WTC11 (cell line): ENCODE results near the gene RGS12. TPM values are rescaled to one million over a fixed set of nuclear protein-coding genes. Genes with fewer than 3 reads are reported as not detected.

Experiments
- ATAC-seq: fragments of 200-7000 bp; cut with Tn5 transposase; 2 replicates; pipeline ENCODE4 v1.10.0; 2021; ENCODE audit warnings: mild to moderate bottlenecking, moderate library complexity
- CTCF ChIA-PET: fragments of 300-600 bp; sonication (Branson Sonifier 250); formaldehyde crosslinking; loops from one replicate; lab custom pipeline; 2021; ENCODE audit warnings: antibody characterized with exemption; lab: Charles Lee
- POLR2A ChIA-PET: fragments of 350-600 bp; sonication (Branson Sonifier 250); formaldehyde crosslinking; loops from one replicate; lab custom pipeline; 2021; ENCODE audit warnings: antibody characterized with exemption; lab: Charles Lee
- DNase-seq: peaks from one replicate; pipeline ENCODE4 v3.0.0; 2021; ENCODE audit warnings: low spot score
- H3K27ac Mint-ChIP-seq: 2 replicates; pipeline ENCODE4 v1.8.0; 2021; ENCODE audit warnings: mixed read lengths
- H3K27me3 Mint-ChIP-seq: 2 replicates; pipeline ENCODE4 v1.8.0; 2021; ENCODE audit warnings: low read depth, mild to moderate bottlenecking, moderate library complexity, mixed read lengths
- H3K36me3 Mint-ChIP-seq: 2 replicates; pipeline ENCODE4 v1.8.0; 2021; ENCODE audit warnings: mixed read lengths
- H3K4me1 Mint-ChIP-seq: 2 replicates; pipeline ENCODE4 v1.8.0; 2022; ENCODE audit warnings: mixed read lengths
- H3K4me3 Mint-ChIP-seq: 2 replicates; pipeline ENCODE4 v1.8.0; 2021; ENCODE audit warnings: mild to moderate bottlenecking, moderate library complexity, mixed read lengths
- H3K9me3 Mint-ChIP-seq: 2 replicates; pipeline ENCODE4 v1.8.0; 2021; ENCODE audit warnings: mixed read lengths
- ATF2 ChIP-seq: sonication (generic); formaldehyde crosslinking; IDR thresholded peaks from 2 replicates; pipeline ENCODE4 v1.8.1; 2022; ENCODE audit warnings: low read depth, missing genetic modification reagents, borderline replicate concordance
- E2F4 ChIP-seq: sonication (generic); formaldehyde crosslinking; IDR thresholded peaks from 2 replicates; pipeline ENCODE4 v1.8.1; 2022; ENCODE audit warnings: low read depth, mild to moderate bottlenecking, moderate library complexity, missing genetic modification reagents, borderline replicate concordance
- ESRRA ChIP-seq: sonication (generic); formaldehyde crosslinking; IDR thresholded peaks from 2 replicates; pipeline ENCODE4 v1.8.1; 2022; ENCODE audit warnings: mild to moderate bottlenecking, missing genetic modification reagents, borderline replicate concordance
- FOXP1 ChIP-seq: sonication (generic); formaldehyde crosslinking; IDR thresholded peaks from 2 replicates; pipeline ENCODE4 v1.8.0; 2022; ENCODE audit warnings: missing genetic modification reagents, mild to moderate bottlenecking, moderate library complexity, borderline replicate concordance
- GTF2I ChIP-seq: fragments of 250-450 bp; sonication (Bioruptor Pico); conservative IDR thresholded peaks from 2 replicates; pipeline ENCODE4 v1.4.0; 2021; ENCODE audit warnings: mild to moderate bottlenecking
- IRF1 ChIP-seq: sonication (generic); formaldehyde crosslinking; IDR thresholded peaks from 2 replicates; pipeline ENCODE4 v1.8.0; 2023; ENCODE audit warnings: missing genetic modification reagents
- IRF2 ChIP-seq: sonication (generic); formaldehyde crosslinking; IDR thresholded peaks from 2 replicates; pipeline ENCODE4 v1.8.0; 2022; ENCODE audit warnings: low read depth, missing genetic modification reagents, borderline replicate concordance
- JAZF1 ChIP-seq: fragments of 250-450 bp; sonication (Bioruptor Pico); IDR thresholded peaks from 2 replicates; pipeline ENCODE4 v1.9.0; 2021; ENCODE audit warnings: moderate library complexity, mild to moderate bottlenecking, inconsistent platforms
- JUN ChIP-seq: sonication (generic); formaldehyde crosslinking; IDR thresholded peaks from 2 replicates; pipeline ENCODE4 v1.8.0; 2023; ENCODE audit warnings: mild to moderate bottlenecking, missing genetic modification reagents
- MYBL2 ChIP-seq: sonication (generic); formaldehyde crosslinking; IDR thresholded peaks from 2 replicates; pipeline ENCODE4 v1.8.1; 2023; ENCODE audit warnings: mild to moderate bottlenecking, moderate library complexity, missing genetic modification reagents
- NR1H2 ChIP-seq: sonication (generic); formaldehyde crosslinking; IDR thresholded peaks from 2 replicates; pipeline ENCODE4 v1.9.0; 2021; ENCODE audit warnings: mild to moderate bottlenecking, moderate library complexity, missing genetic modification reagents
- NR2C2 ChIP-seq: sonication (generic); formaldehyde crosslinking; IDR thresholded peaks from 2 replicates; pipeline ENCODE4 v1.8.0; 2022; ENCODE audit warnings: mild to moderate bottlenecking, missing genetic modification reagents
- OVOL2 ChIP-seq: fragments of 250-450 bp; sonication (Bioruptor Pico); IDR thresholded peaks from 2 replicates; pipeline ENCODE4 v1.9.0; 2021; ENCODE audit warnings: mild to moderate bottlenecking, borderline replicate concordance
- SMAD3 ChIP-seq: sonication (generic); formaldehyde crosslinking; IDR thresholded peaks from 2 replicates; pipeline ENCODE4 v1.8.0; 2022; ENCODE audit warnings: missing genetic modification reagents, mild to moderate bottlenecking, borderline replicate concordance
- SOX15 ChIP-seq: fragments of 250-450 bp; sonication (Bioruptor Pico); IDR thresholded peaks from 2 replicates; pipeline ENCODE4 v1.9.0; 2021; ENCODE audit warnings: mild to moderate bottlenecking
- ZBTB21 ChIP-seq: sonication (generic); formaldehyde crosslinking; IDR thresholded peaks from 2 replicates; pipeline ENCODE4 v1.8.1; 2023; ENCODE audit warnings: mild to moderate bottlenecking, missing genetic modification reagents, borderline replicate concordance
- ZBTB43 ChIP-seq: sonication (generic); formaldehyde crosslinking; IDR thresholded peaks from 2 replicates; pipeline ENCODE4 v1.8.1; 2023; ENCODE audit warnings: mild to moderate bottlenecking, missing genetic modification reagents
- ZNF219 ChIP-seq: sonication (generic); formaldehyde crosslinking; IDR thresholded peaks from 2 replicates; pipeline ENCODE4 v1.8.0; 2023; ENCODE audit warnings: missing genetic modification reagents, mild to moderate bottlenecking, borderline replicate concordance
- ZNF425 ChIP-seq: fragments of 250-450 bp; sonication (Bioruptor Pico); conservative IDR thresholded peaks from 2 replicates; pipeline ENCODE4 v1.9.0; 2021; ENCODE audit warnings: mild to moderate bottlenecking
- ZNF671 ChIP-seq: fragments of 250-450 bp; sonication (Bioruptor Pico); IDR thresholded peaks from 2 replicates; pipeline ENCODE4 v1.8.0; 2021; ENCODE audit warnings: mild to moderate bottlenecking
- total RNA-seq: library from RNA; stranded (reverse); gene quantifications from 3 replicates; pipeline ENCODE4 v1.2.3, GENCODE V29; 2021

Gene RGS12
- total RNA-seq, 1 experiment from 2014 or later, result 21.0 TPM

GRCh38 chr4:3287271-3287971 lies 5.4 kb upstream of the RGS12 start:
- Mint-ChIP-seq H3K27me3 (peaks cover 21% of the 10 kb centered on the region), H3K36me3 (peaks cover 4% of the 10 kb centered on the region; the same call in 1 of the 2 replicates), H3K9me3 (peaks cover 5% of the 10 kb centered on the region; the same call in 1 of the 2 replicates), H3K27ac (no peak overlapping the region), H3K4me3 (no peak overlapping the region), H3K4me1 (peaks cover 6% of the 10 kb centered on the region)
- POLR2A ChIA-PET, result no interaction called here
- ATAC-seq (no peak), DNase-seq (peak; percentile 9)
- no peak for TF ChIP-seq ATF2
- TF ChIP-seq FOXP1 (CRISPR knock-in tag), result no peak
- TF ChIP-seq ESRRA (CRISPR knock-in tag), result no peak
- TF ChIP-seq GTF2I (CRISPR knock-in tag), result no peak
- no peak for TF ChIP-seq E2F4 (CRISPR knock-in tag)
- no peak for TF ChIP-seq NR2C2 (CRISPR knock-in tag)
- TF ChIP-seq SMAD3 (CRISPR knock-in tag), result no peak
- TF ChIP-seq ZBTB21 (CRISPR knock-in tag), result no peak
- TF ChIP-seq JUN (CRISPR knock-in tag), result no peak
- TF ChIP-seq, all 79 proteins: peak for 0
- CTCF ChIA-PET, result interaction anchor here (2.0 kb wide), 1 partner anchor 31 kb away, joined by 17 read pairs; no protein-coding TSS in a partner anchor

- ATAC-seq (no peak), DNase-seq (peak; percentile 10)
- Mint-ChIP-seq H3K27ac (no peak overlapping the region), H3K4me3 (no peak overlapping the region), H3K4me1 (peaks cover 6% of the 10 kb centered on the region), H3K36me3 (no peaks in the 10 kb centered on the region), H3K27me3 (peaks cover 21% of the 10 kb centered on the region), H3K9me3 (no peaks in the 10 kb centered on the region)
- TF ChIP-seq SOX15 (CRISPR knock-in tag) (no peak), ZNF671 (no peak), JAZF1 (CRISPR knock-in tag) (no peak), ZNF425 (CRISPR knock-in tag) (no peak), ZBTB43 (CRISPR knock-in tag) (no peak), MYBL2 (CRISPR knock-in tag) (no peak), NR1H2 (CRISPR knock-in tag) (no peak), IRF2 (CRISPR knock-in tag) (no peak), OVOL2 (no peak), ZNF219 (CRISPR knock-in tag) (no peak), IRF1 (CRISPR knock-in tag) (no peak), E2F4 (CRISPR knock-in tag) (no peak)
- ChIA-PET POLR2A (no interaction called here), CTCF (interaction anchor here (2.0 kb wide), 1 partner anchor 31 kb away, joined by 17 read pairs; no protein-coding TSS in a partner anchor)
Measured at GRCh38 chr4:3287972-3288570, 4.8 kb upstream of the RGS12 start.
